Fibroblast of villous mesenchyme (primary cell): ENCODE results near the gene SLC7A6. TPM values are rescaled to one million over a fixed set of nuclear protein-coding genes. Genes with fewer than 3 reads are reported as not detected.
A peak's percentile ranks its signal among the peaks of the same experiment; 100 is the strongest.

Experiments
- DNase-seq: peaks from one replicate; pipeline ENCODE4 v3.0.0-alpha.2; 2010; ENCODE audit warnings: low read depth
- H3K4me3 ChIP-seq: 2 replicates; pipeline ENCODE4 v1.5.1; 2011; ENCODE audit warnings: low read depth, mild to moderate bottlenecking, low read length
- total RNA-seq: library from RNA; depleted of rRNA; stranded (reverse); fragments of >200 nt; gene quantifications from 2 replicates; pipeline ENCODE4 v1.2.3, GENCODE V29; 2012
- TF ChIP-seq, protein P1 (sequence below): IDR thresholded peaks from 2 replicates; pipeline ENCODE4 v1.5.1; 2012; ENCODE audit warnings: low read depth, mild to moderate bottlenecking, low read length; ENCODE audit not compliant: insufficient read depth

Gene SLC7A6
- total RNA-seq, 1 donor: 49.7 TPM

DNA sequence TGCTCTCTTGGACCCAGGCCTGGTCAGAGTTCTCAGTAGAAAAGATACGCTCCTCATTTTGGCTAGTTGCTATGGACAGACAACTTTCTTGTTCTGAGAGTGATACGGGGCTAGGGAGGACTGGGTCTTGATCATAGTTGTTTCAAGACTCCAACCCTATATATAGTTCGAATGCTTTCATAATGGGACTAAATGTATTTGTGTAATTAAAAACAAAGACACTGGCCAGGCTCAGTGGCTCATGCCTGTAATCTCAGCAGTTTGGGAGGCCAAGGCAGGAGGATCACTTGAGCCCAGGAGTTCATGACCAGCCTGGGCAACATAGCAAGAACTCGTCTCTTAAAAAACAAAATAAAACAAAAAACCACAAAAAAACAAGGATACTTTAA, 17.7 kb downstream of the SLC7A6 start:
- TF ChIP-seq, protein P1, sequence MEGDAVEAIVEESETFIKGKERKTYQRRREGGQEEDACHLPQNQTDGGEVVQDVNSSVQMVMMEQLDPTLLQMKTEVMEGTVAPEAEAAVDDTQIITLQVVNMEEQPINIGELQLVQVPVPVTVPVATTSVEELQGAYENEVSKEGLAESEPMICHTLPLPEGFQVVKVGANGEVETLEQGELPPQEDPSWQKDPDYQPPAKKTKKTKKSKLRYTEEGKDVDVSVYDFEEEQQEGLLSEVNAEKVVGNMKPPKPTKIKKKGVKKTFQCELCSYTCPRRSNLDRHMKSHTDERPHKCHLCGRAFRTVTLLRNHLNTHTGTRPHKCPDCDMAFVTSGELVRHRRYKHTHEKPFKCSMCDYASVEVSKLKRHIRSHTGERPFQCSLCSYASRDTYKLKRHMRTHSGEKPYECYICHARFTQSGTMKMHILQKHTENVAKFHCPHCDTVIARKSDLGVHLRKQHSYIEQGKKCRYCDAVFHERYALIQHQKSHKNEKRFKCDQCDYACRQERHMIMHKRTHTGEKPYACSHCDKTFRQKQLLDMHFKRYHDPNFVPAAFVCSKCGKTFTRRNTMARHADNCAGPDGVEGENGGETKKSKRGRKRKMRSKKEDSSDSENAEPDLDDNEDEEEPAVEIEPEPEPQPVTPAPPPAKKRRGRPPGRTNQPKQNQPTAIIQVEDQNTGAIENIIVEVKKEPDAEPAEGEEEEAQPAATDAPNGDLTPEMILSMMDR: no peak
- no peak for DNase-seq
- H3K4me3 ChIP-seq: no peak overlapping the region

DNA sequence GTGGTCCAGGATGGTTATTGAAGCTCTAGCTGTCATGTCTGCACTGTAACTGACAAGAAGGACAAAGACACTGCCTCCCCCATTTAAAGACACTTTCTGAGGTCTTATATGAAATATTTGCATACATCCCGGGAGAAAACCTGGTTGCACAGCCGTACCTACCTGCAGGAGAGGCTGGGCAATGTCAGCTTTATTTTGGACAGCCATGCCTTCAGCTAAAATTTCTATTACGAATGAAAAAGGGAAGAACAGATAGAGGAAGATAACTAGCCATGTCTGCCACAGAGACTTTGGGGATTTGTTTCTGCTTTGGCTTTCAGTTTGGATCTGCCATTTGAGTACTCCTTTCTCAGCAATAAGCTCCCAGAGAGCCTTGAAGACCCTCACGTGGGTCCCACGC, 19.0 kb downstream of the SLC7A6 start:
- no peak for DNase-seq
- TF ChIP-seq, protein P1: no peak
- H3K4me3 ChIP-seq: no peak overlapping the region

DNA sequence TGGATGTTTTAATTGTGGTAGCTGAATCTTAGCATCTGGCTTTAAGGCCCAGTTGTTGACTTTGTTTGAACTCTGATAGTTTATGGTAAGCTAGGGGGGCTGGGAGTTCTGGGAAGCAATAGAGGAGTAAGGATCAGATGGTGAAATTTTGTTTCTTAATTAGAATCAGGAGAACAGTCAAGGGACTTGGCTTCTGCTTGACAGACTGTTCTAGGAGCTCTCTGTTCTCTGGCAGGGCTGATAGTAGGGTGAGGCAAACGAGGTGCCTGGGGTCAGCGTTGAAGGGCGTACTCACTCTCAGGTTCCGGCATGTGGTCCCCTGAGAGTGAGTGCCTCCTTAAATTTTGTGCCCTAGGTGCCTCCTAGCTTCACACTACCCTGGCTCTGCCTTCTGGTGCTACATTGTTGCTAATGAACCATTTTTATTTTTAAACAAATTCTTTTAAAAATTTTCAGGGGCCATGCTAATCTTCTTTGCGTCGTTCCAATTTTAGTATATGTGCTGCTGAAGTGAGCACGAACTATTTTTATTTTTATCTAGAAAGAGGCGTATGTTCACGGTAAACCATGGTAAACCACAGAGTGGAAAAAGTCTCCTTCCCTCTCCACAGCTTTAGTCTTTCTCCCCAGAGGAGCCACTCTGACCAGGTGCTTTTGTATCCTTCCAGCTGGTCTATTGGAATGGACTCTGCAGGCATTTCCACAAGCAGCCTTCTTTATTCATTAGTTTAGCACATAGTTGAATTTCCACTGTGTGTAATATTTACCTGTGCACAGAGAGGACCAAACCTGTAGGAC, 19.7 kb downstream of the SLC7A6 start:
- H3K4me3 ChIP-seq: no peak overlapping the region
- TF ChIP-seq, protein P1: no peak
- DNase-seq: peak; percentile 66

DNA sequence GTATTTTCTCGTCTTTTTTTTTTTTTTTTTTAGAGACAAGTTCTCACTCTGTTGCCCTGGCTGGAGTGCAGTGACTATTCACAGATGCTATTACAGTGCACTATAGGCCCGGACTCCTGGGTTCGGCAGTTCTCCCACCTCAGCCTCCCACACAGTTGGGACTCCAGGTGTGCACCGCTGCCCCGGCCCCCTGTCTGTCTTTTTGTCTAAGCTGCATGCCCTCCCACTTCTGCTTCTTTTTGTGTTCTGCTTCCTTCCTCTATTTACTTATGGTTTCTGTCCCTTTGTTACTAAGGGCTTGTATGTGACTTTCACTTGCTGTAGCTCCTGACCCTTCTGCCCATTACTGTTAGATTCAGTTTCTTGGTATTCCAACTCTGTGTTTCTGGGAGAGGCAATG, 20.5 kb downstream of the SLC7A6 start:
- H3K4me3 ChIP-seq: no peak overlapping the region
- DNase-seq: no peak
- TF ChIP-seq, protein P1: no peak

DNA sequence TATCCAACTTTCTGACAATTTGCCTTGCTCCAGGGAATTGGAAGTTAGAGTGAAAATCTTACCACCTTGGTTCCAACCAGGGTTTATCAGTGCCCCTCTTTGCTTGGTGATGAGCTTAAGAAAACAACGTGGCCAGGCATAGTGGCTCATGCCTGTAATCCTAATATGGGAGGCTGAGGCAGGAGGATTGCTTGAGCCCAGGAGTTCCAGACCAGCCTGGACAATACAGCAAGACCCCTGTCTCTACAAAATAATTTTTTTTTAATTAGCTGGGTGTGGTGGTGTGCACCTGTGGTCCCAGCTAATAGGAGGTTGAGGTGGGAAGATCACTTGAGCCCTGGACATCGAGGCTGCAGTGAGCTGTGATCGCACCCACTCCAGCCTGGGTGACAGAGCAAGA, 21.4 kb downstream of the SLC7A6 start:
- H3K4me3 ChIP-seq: no peak overlapping the region
- DNase-seq: no peak
- TF ChIP-seq, protein P1: no peak

DNA sequence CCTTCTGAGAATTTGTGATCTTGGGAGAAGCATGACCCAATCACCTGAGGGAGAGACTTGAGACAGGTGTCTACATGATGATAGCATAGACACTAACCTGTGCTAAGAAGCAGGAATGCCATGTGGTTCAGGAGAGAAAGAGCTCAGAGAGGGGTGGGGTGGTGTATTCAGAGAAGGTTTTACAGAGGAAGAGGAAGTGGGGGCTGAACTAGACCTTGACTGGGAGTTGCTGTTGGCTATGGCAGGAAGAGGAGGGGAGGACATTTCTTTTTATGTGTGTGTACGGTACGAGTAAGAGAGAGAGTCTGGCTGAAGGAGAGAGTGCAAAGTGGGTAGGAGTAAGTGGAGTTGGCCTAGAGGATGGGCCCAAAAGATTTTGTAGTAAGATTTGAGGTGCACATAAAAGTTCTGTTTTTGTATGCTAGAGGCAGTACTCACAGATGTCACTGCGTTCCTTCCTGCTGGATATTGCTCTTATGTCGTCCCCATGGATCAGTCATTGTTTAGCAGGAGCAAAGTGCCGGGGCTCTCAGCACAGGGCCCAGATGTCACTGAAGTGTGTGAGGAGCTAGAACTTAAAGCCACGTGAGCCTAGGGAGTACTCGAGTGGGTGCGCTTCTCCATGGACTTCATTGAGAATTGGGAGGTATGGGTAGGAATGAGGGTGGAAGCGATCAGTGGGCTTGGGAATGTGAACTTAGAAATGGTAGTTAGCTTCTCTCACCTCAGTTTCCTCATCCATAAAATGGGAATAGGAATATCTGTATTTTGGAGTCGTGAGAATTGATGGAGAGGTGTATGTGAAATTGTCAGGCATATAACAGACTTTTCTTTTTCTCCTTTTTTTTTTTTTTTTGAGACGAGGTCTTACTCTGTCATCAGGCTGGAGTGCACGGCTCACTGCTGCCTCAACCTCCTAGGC, 22.1 kb downstream of the SLC7A6 start:
- H3K4me3 ChIP-seq: no peak overlapping the region
- no peak for DNase-seq
- TF ChIP-seq, protein P1: no peak
